Breast epithelium (tissue), 3 donors: ENCODE data around the gene TSHR.

ENCODE experiments used
- CTCF ChIP-seq, 3 donors: fragments of 450-650 bp; IDR thresholded peaks; one replicate each; pipeline ENCODE4 v1.5.1; 2016 to 2017; ENCODE audit warnings: antibody characterized with exemption in 3 of 3, mild to moderate bottlenecking in 3 of 3, moderate library complexity in 3 of 3
- POLR2A ChIP-seq: fragments of 450-650 bp; IDR thresholded peaks from one replicate; pipeline ENCODE4 v1.6.1; 2016; ENCODE audit warnings: antibody characterized with exemption, mild to moderate bottlenecking, moderate library complexity
- POLR2AphosphoS5 ChIP-seq, 3 donors: sonication (generic); formaldehyde crosslinking; IDR thresholded peaks; one replicate each; pipeline ENCODE4 v1.6.1; 2017; ENCODE audit warnings: antibody characterized with exemption in 3 of 3

GRCh38 chr14:81169711-81170103 lies 214.3 kb downstream of the TSHR start:
- TF ChIP-seq CTCF (IDR thresholded peaks at IDR 0.05) (no peak), POLR2A (no peak), POLR2AphosphoS5 (IDR thresholded peaks at IDR 0.05) (no peak)
